Measurements from ENCODE around the gene WDR77.

GRCh38 chr1:111448482-111448917 lies 556 bp downstream of the WDR77 start:
- TF ChIP-seq, protein P1, sequence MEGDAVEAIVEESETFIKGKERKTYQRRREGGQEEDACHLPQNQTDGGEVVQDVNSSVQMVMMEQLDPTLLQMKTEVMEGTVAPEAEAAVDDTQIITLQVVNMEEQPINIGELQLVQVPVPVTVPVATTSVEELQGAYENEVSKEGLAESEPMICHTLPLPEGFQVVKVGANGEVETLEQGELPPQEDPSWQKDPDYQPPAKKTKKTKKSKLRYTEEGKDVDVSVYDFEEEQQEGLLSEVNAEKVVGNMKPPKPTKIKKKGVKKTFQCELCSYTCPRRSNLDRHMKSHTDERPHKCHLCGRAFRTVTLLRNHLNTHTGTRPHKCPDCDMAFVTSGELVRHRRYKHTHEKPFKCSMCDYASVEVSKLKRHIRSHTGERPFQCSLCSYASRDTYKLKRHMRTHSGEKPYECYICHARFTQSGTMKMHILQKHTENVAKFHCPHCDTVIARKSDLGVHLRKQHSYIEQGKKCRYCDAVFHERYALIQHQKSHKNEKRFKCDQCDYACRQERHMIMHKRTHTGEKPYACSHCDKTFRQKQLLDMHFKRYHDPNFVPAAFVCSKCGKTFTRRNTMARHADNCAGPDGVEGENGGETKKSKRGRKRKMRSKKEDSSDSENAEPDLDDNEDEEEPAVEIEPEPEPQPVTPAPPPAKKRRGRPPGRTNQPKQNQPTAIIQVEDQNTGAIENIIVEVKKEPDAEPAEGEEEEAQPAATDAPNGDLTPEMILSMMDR (IDR thresholded peaks at IDR 0.05; ENCODE audit: insufficient read depth, low read length, poor library complexity, severe bottlenecking) = no peak
- TF ChIP-seq EZH2phosphoT487 (conservative IDR thresholded peaks at IDR 0.05; ENCODE audit: low read length) = no peak
